ENCODE data around the gene MARK2. TPM values are rescaled to one million over a fixed set of nuclear protein-coding genes. Genes with fewer than 3 reads are reported as not detected.

MARK2 gene
- total RNA-seq, 1 donor from 2014 or later: 26.2 TPM

GRCh38 chr11:63846897-63847296 lies 8.0 kb downstream of the MARK2 start:
- Mint-ChIP-seq H3K4me1 (ENCODE audit: low read depth) (peaks cover 35% of the 10 kb centered on the region), H3K27me3 (ENCODE audit: low read depth) (no peaks in the 10 kb centered on the region)
- TF ChIP-seq CTCF (IDR thresholded peaks at IDR 0.05): no peak

GRCh38 chr11:63847363-63847762 lies 8.5 kb downstream of the MARK2 start:
- no peak overlapping the region for H3K27ac Mint-ChIP-seq (ENCODE audit: unreplicated experiment)
- no peaks in the 10 kb centered on the region for H3K27me3 Mint-ChIP-seq (ENCODE audit: low read depth)
- H3K4me3 Mint-ChIP-seq (ENCODE audit: unreplicated experiment): no peak overlapping the region
- no peak for TF ChIP-seq CTCF (IDR thresholded peaks at IDR 0.05)
- peaks cover 33% of the 10 kb centered on the region for H3K4me1 Mint-ChIP-seq (ENCODE audit: low read depth)
- H3K36me3 Mint-ChIP-seq (ENCODE audit: low read depth): peaks cover 4% of the 10 kb centered on the region
- no peaks in the 10 kb centered on the region for H3K9me3 Mint-ChIP-seq (ENCODE audit: low read depth)
- DNase-seq (ENCODE audit: low spot score): peak; percentile 6

More at GRCh38 chr11:63846897-63847296, 8.0 kb downstream of the MARK2 start:
- Mint-ChIP-seq H3K9me3 (ENCODE audit: low read depth) (no peaks in the 10 kb centered on the region), H3K4me3 (ENCODE audit: unreplicated experiment) (no peak overlapping the region), H3K36me3 (ENCODE audit: low read depth) (peaks cover 4% of the 10 kb centered on the region), H3K27ac (ENCODE audit: unreplicated experiment) (no peak overlapping the region)
- no peak for DNase-seq (ENCODE audit: low spot score)

GRCh38 chr11:63849691-63850090 lies 10.8 kb downstream of the MARK2 start:
- Mint-ChIP-seq H3K9me3 (ENCODE audit: low read depth) (no peaks in the 10 kb centered on the region), H3K4me1 (ENCODE audit: low read depth) (peaks cover 21% of the 10 kb centered on the region), H3K27me3 (ENCODE audit: low read depth) (no peaks in the 10 kb centered on the region), H3K36me3 (ENCODE audit: low read depth) (peaks cover 2% of the 10 kb centered on the region), H3K27ac (ENCODE audit: unreplicated experiment) (no peak overlapping the region), H3K4me3 (ENCODE audit: unreplicated experiment) (no peak overlapping the region)
- no peak for TF ChIP-seq CTCF (IDR thresholded peaks at IDR 0.05)
- no peak for DNase-seq (ENCODE audit: low spot score)

GRCh38 chr11:63850920-63851319 lies 12.0 kb downstream of the MARK2 start:
- Mint-ChIP-seq H3K4me1 (ENCODE audit: low read depth) (peaks cover 11% of the 10 kb centered on the region), H3K27me3 (ENCODE audit: low read depth) (no peaks in the 10 kb centered on the region), H3K9me3 (ENCODE audit: low read depth) (no peaks in the 10 kb centered on the region), H3K36me3 (ENCODE audit: low read depth) (peaks cover 2% of the 10 kb centered on the region), H3K4me3 (ENCODE audit: unreplicated experiment) (no peak overlapping the region), H3K27ac (ENCODE audit: unreplicated experiment) (no peak overlapping the region)
- TF ChIP-seq CTCF (IDR thresholded peaks at IDR 0.05): no peak
- DNase-seq (ENCODE audit: low spot score): peak; percentile 4

- Mint-ChIP-seq H3K36me3 (ENCODE audit: low read depth) (peaks cover 2% of the 10 kb centered on the region), H3K27me3 (ENCODE audit: low read depth) (no peaks in the 10 kb centered on the region), H3K9me3 (ENCODE audit: low read depth) (no peaks in the 10 kb centered on the region), H3K4me3 (ENCODE audit: unreplicated experiment) (no peak overlapping the region), H3K4me1 (ENCODE audit: low read depth) (peaks cover 11% of the 10 kb centered on the region), H3K27ac (ENCODE audit: unreplicated experiment) (peak overlapping the region; percentile 34)
- DNase-seq (ENCODE audit: low spot score): no peak
- TF ChIP-seq CTCF (IDR thresholded peaks at IDR 0.05): no peak
Observed at GRCh38 chr11:63851364-63851763, 12.5 kb downstream of the MARK2 start.

Data from chondrocyte (in vitro differentiated cells).